Ovary (tissue), 3 donors: Measurements from ENCODE around the gene LGR4.

Experiments used
- CTCF ChIP-seq, 3 donors: fragments of 450-650 bp in 2 of 3; fragments of 200-600 bp in 1 of 3; IDR thresholded peaks; one replicate each; pipeline versions ENCODE4 v1.5.1 to v1.8.0; 2016 to 2022; ENCODE audit warnings: antibody characterized with exemption in 3 of 3, mild to moderate bottlenecking in 1 of 3
- POLR2A ChIP-seq: fragments of 450-650 bp; IDR thresholded peaks from one replicate; pipeline ENCODE4 v1.6.1; 2017; ENCODE audit warnings: antibody characterized with exemption, mild to moderate bottlenecking, moderate library complexity
- donor health status: DM: no; HTN: no; CAD: no.

GRCh38 chr11:27394781-27395228, 77.8 kb downstream of the LGR4 start:
- no peak for TF ChIP-seq POLR2A
- no peak for TF ChIP-seq CTCF (IDR thresholded peaks at IDR 0.05)
